Liver (tissue), 9 donors: ENCODE measurements around the gene FAM184B. TPM values are rescaled to one million over a fixed set of nuclear protein-coding genes. Genes with fewer than 3 reads are reported as not detected.

Experiments used
- DNase-seq: peaks from one replicate; pipeline ENCODE4 v3.0.0-alpha.2; 2017; ENCODE audit warnings: low spot score
- H3K27ac ChIP-seq, 2 donors: one replicate each; pipeline ENCODE4 v1.7.0; 2013; ENCODE audit warnings: inconsistent platforms in 2 of 2, low read length in 2 of 2, control low read depth in 1 of 2, low read depth in 1 of 2, mild to moderate bottlenecking in 1 of 2
- H3K27me3 ChIP-seq, 4 donors: one replicate each; pipeline versions ENCODE4 v1.6.1 to v1.7.0; 2013; ENCODE audit warnings: low read length in 3 of 4, inconsistent platforms in 1 of 4, mild to moderate bottlenecking in 1 of 4, moderate library complexity in 1 of 4; ENCODE audit not compliant: control insufficient read depth in 4 of 4, insufficient read depth in 4 of 4
- H3K36me3 ChIP-seq, 4 donors: one replicate each; pipeline versions ENCODE4 v1.6.1 to v1.7.0; 2013; ENCODE audit warnings: low read length in 3 of 4, mild to moderate bottlenecking in 3 of 4, low read depth in 1 of 4, moderate library complexity in 1 of 4; ENCODE audit not compliant: control insufficient read depth in 4 of 4, insufficient read depth in 3 of 4
- H3K4me1 ChIP-seq, 4 donors: one replicate each; pipeline versions ENCODE4 v1.6.1 to v1.7.0; 2013; ENCODE audit warnings: low read length in 3 of 4, mild to moderate bottlenecking in 3 of 4, moderate library complexity in 1 of 4; ENCODE audit not compliant: control insufficient read depth in 4 of 4, insufficient read depth in 4 of 4
- H3K4me3 ChIP-seq, 3 donors: one replicate each; pipeline versions ENCODE4 v1.6.1 to v1.7.0; 2013; ENCODE audit warnings: low read length in 3 of 3, control low read depth in 1 of 3, low read depth in 1 of 3, mild to moderate bottlenecking in 1 of 3
- H3K9ac ChIP-seq, 2 donors: one replicate each; pipeline ENCODE4 v1.7.0; 2013; ENCODE audit warnings: low read length in 2 of 2, mild to moderate bottlenecking in 2 of 2, moderate library complexity in 2 of 2, control low read depth in 1 of 2, low read depth in 1 of 2
- H3K9me3 ChIP-seq, 4 donors: one replicate each; pipeline versions ENCODE4 v1.6.1 to v1.7.0; 2013; ENCODE audit warnings: low read length in 3 of 4; ENCODE audit not compliant: control insufficient read depth in 4 of 4
- ATF3 ChIP-seq: IDR thresholded peaks from 2 replicates; pipeline ENCODE4 v1.6.1; 2016; ENCODE audit warnings: antibody characterized with exemption
- CTCF ChIP-seq: fragments of 150-350 bp; IDR thresholded peaks from 2 replicates; pipeline ENCODE4 v1.5.1; 2017; ENCODE audit warnings: improper control_type of control experiment, low read depth, low read length; ENCODE audit not compliant: missing input control
- EGR1 ChIP-seq, 2 donors: IDR thresholded peaks; 2 replicates each; pipeline ENCODE4 v1.6.1; 2016 to 2018; ENCODE audit warnings: antibody characterized with exemption in 2 of 2, low read depth in 2 of 2
- FOXA1 ChIP-seq: IDR thresholded peaks from 2 replicates; pipeline ENCODE4 v1.6.1; 2016; ENCODE audit warnings: antibody characterized with exemption
- FOXA2 ChIP-seq: IDR thresholded peaks from 2 replicates; pipeline ENCODE4 v1.6.1; 2016; ENCODE audit warnings: antibody characterized with exemption
- GABPA ChIP-seq, 2 donors: IDR thresholded peaks in 1 of 2; conservative IDR thresholded peaks in 1 of 2; 2 replicates each; pipeline ENCODE4 v1.6.1; 2016; ENCODE audit warnings: antibody characterized with exemption in 2 of 2, mild to moderate bottlenecking in 1 of 2, moderate library complexity in 1 of 2
- HNF4A ChIP-seq, 2 donors: conservative IDR thresholded peaks; 2 replicates each; pipeline ENCODE4 v1.6.1; 2016; ENCODE audit warnings: antibody characterized with exemption in 2 of 2, mild to moderate bottlenecking in 2 of 2
- HNF4G ChIP-seq: IDR thresholded peaks from 2 replicates; pipeline ENCODE4 v1.6.1; 2016; ENCODE audit warnings: antibody characterized with exemption
- JUND ChIP-seq, 2 donors: IDR thresholded peaks; 2 replicates each; pipeline ENCODE4 v1.6.1; 2016; ENCODE audit warnings: antibody characterized with exemption in 2 of 2
- MAX ChIP-seq: IDR thresholded peaks from 2 replicates; pipeline ENCODE4 v1.6.1; 2016; ENCODE audit warnings: antibody characterized with exemption
- NR2F2 ChIP-seq: IDR thresholded peaks from 2 replicates; pipeline ENCODE4 v1.6.1; 2016; ENCODE audit warnings: antibody characterized with exemption
- RAD21 ChIP-seq, 2 donors: IDR thresholded peaks; 2 replicates each; pipeline ENCODE4 v1.6.1; 2016; ENCODE audit warnings: antibody characterized with exemption in 2 of 2, mild to moderate bottlenecking in 2 of 2
- REST ChIP-seq: IDR thresholded peaks from 2 replicates; pipeline ENCODE4 v1.6.1; 2016; ENCODE audit warnings: antibody characterized with exemption, mild to moderate bottlenecking
- RXRA ChIP-seq, 2 donors: IDR thresholded peaks; 2 replicates each; pipeline ENCODE4 v1.6.1; 2017 to 2018; ENCODE audit warnings: antibody characterized with exemption in 2 of 2, mild to moderate bottlenecking in 1 of 2
- SP1 ChIP-seq: IDR thresholded peaks from 2 replicates; pipeline ENCODE4 v1.6.1; 2018; ENCODE audit warnings: antibody characterized with exemption, mild to moderate bottlenecking
- TAF1 ChIP-seq: conservative IDR thresholded peaks from 2 replicates; pipeline ENCODE4 v1.6.1; 2016; ENCODE audit warnings: antibody characterized with exemption, mild to moderate bottlenecking
- YY1 ChIP-seq: IDR thresholded peaks from 2 replicates; pipeline ENCODE4 v1.6.1; 2016; ENCODE audit warnings: antibody characterized with exemption, mild to moderate bottlenecking
- ZBTB33 ChIP-seq: IDR thresholded peaks from 2 replicates; pipeline ENCODE4 v1.6.1; 2016; ENCODE audit warnings: antibody characterized with exemption
- WGBS: extraction: QIAGEN DNeasy Blood & Tissue Kit; methylation state at CpG from one replicate; pipeline ENCODE4 v1.1.7; 2013; 5-methylcytosine and 5-hydroxymethylcytosine counted together
- polyA plus RNA-seq, 2 donors: library from polyadenylated mRNA; stranded (reverse) in 1 of 2; unstranded in 1 of 2; fragments of 200-250 nt in 1 of 2; fragments of >200 nt in 1 of 2; fragmentation: Nextera tagmentation in 1 of 2; extraction: Ambion mirVana in 1 of 2; gene quantifications; one replicate each; pipeline versions ENCODE4 v1.2.1 to v1.2.3, GENCODE V29; 2013 to 2015
- total RNA-seq, 2 donors: library from RNA; depleted of rRNA; stranded (reverse); fragments of >200 nt; gene quantifications; one replicate each; pipeline ENCODE4 v1.2.3, GENCODE V29; 2014
- donor health status: healthy.
- donor health status: healthy.
- donor health status: healthy.
- donor health status: healthy.
- donor health status: healthy.

The FAM184B gene
- total and polyA plus RNA-seq, 4 donors: 0.01 TPM; not detected in 3

GRCh38 chr4:17583276-17583675 lies 198.1 kb downstream of the FAM184B start:
- Histone ChIP-seq H3K36me3 (peaks cover 6 to 68% (median 54%) of the 10 kb centered on the region in 4 donors), H3K9ac (no peak overlapping the region), H3K27ac (no peak overlapping the region), H3K9me3 (no peaks in the 10 kb centered on the region), H3K4me3 (no peak overlapping the region), H3K4me1 (peaks cover 2 to 41% (median 30%) of the 10 kb centered on the region in 4 donors), H3K27me3 (no peaks in the 10 kb centered on the region)
- TF ChIP-seq RAD21 (IDR thresholded peaks at IDR 0.05) (no peak), TAF1 (no peak), ZBTB33 (no peak), HNF4G (no peak), MAX (no peak), HNF4A (conservative IDR thresholded peaks at IDR 0.05) (no peak), SP1 (no peak), FOXA1 (no peak), ATF3 (no peak), RXRA (IDR thresholded peaks at IDR 0.05) (no peak), FOXA2 (no peak), REST (no peak), NR2F2 (no peak), JUND (IDR thresholded peaks at IDR 0.05) (no peak), YY1 (no peak), GABPA (IDR thresholded peaks at IDR 0.05 in 1 of 2, conservative IDR thresholded peaks at IDR 0.05 in 1 of 2) (no peak), CTCF (no peak)
- DNase-seq: no peak
- WGBS: 91% methylated on average over 9 of the region's 9 CpGs

- DNase-seq: no peak
- H3K4me1 ChIP-seq: peaks cover 2 to 45% (median 26%) of the 10 kb centered on the region in 4 donors
- H3K9ac ChIP-seq: no peak overlapping the region
- H3K27ac ChIP-seq: peak overlapping the region; percentile 62 to 72
- no peak overlapping the region for H3K4me3 ChIP-seq
- H3K36me3 ChIP-seq: peaks cover 4 to 49% (median 44%) of the 10 kb centered on the region in 4 donors
- 68% methylated on average over 7 of the region's 7 CpGs for WGBS
- no peaks in the 10 kb centered on the region for H3K27me3 ChIP-seq
- H3K9me3 ChIP-seq: no peaks in the 10 kb centered on the region
- TF ChIP-seq ZBTB33: no peak
- no peak for TF ChIP-seq RXRA (IDR thresholded peaks at IDR 0.05)
- TF ChIP-seq MAX: no peak
- no peak for TF ChIP-seq ATF3
- no peak for TF ChIP-seq FOXA2
- no peak for TF ChIP-seq FOXA1
- no peak for TF ChIP-seq JUND (IDR thresholded peaks at IDR 0.05)
- no peak for TF ChIP-seq REST
- TF ChIP-seq EGR1 (IDR thresholded peaks at IDR 0.05; ENCODE audit: low read depth in 2 of 2): no peak
These were observed 200.5 kb downstream of the FAM184B start for GRCh38 chr4:17580969-17581368.
